Anterior cingulate cortex (tissue), 58 donors: ENCODE data around the gene PCP4.

Experiments
- DNase-seq, 58 donors: peaks; one replicate each; lab custom pipeline; 2025; lab: John Stamatoyannopoulos, UW

Gene PCP4

GRCh38 chr21:39913706-39914305 lies 46.6 kb downstream of the PCP4 start:
- DNase-seq: no peak

- DNase-seq: no peak
These were observed 48.6 kb downstream of the PCP4 start for GRCh38 chr21:39915881-39916280.

- peak in 3 of 58 donors; percentile 1 to 6 (median 3) for DNase-seq
These were observed 51.3 kb downstream of the PCP4 start for GRCh38 chr21:39918558-39918957.

GRCh38 chr21:39923476-39923875 lies 56.2 kb downstream of the PCP4 start:
- DNase-seq: no peak

GRCh38 chr21:39924577-39925308 lies 57.5 kb downstream of the PCP4 start:
- DNase-seq: no peak

- peak in 1 of 58 donors; percentile 2 for DNase-seq
These were observed 60.2 kb downstream of the PCP4 start for GRCh38 chr21:39927304-39927886.

- DNase-seq: no peak
These were observed 65.1 kb downstream of the PCP4 start for GRCh38 chr21:39932335-39932734.

GRCh38 chr21:39934895-39935294 lies 67.7 kb downstream of the PCP4 start:
- no peak for DNase-seq

- DNase-seq: no peak
These were observed 68.5 kb downstream of the PCP4 start for GRCh38 chr21:39935716-39936115.

- DNase-seq: peak in 1 of 58 donors; percentile 1
These were observed 70.9 kb downstream of the PCP4 start for GRCh38 chr21:39938086-39938625.

GRCh38 chr21:39946199-39946598 lies 79.0 kb downstream of the PCP4 start:
- DNase-seq: no peak

GRCh38 chr21:39947031-39947430 lies 79.8 kb downstream of the PCP4 start:
- no peak for DNase-seq

- no peak for DNase-seq
These were observed 84.2 kb downstream of the PCP4 start for GRCh38 chr21:39951183-39952101.

- no peak for DNase-seq
These were observed 85.0 kb downstream of the PCP4 start for GRCh38 chr21:39952265-39952664.

- no peak for DNase-seq
These were observed 87.3 kb downstream of the PCP4 start for GRCh38 chr21:39954570-39954969.

GRCh38 chr21:39955326-39955725 lies 88.1 kb downstream of the PCP4 start:
- no peak for DNase-seq

GRCh38 chr21:39956586-39956985 lies 89.3 kb downstream of the PCP4 start:
- no peak for DNase-seq

GRCh38 chr21:39958731-39959130 lies 91.5 kb downstream of the PCP4 start:
- no peak for DNase-seq

- DNase-seq: no peak
These were observed 94.0 kb downstream of the PCP4 start for GRCh38 chr21:39961251-39961650.

GRCh38 chr21:39965026-39965425 lies 97.8 kb downstream of the PCP4 start:
- no peak for DNase-seq

GRCh38 chr21:39966786-39967185 lies 99.5 kb downstream of the PCP4 start:
- DNase-seq: no peak
